Lung (tissue), 16 donors: ENCODE measurements around the gene MOV10. TPM values are rescaled to one million over a fixed set of nuclear protein-coding genes. Genes with fewer than 3 reads are reported as not detected.

Experiments
- ATAC-seq: fragments of 200-7000 bp; cut with Tn5 transposase; one replicate; pipeline ENCODE4 v1.9.1; 2020; ENCODE audit warnings: moderate number of reproducible peaks; ENCODE audit not compliant: insufficient read depth, low FRiP score
- DNase-seq, 3 donors: peaks; one replicate each; pipeline ENCODE4 v3.0.0-alpha.2; 2013 to 2017
- H3K27ac ChIP-seq, 2 donors: one replicate each; pipeline ENCODE4 v1.5.1; 2013; ENCODE audit warnings: mild to moderate bottlenecking in 2 of 2, moderate library complexity in 2 of 2, control low read depth in 1 of 2, inconsistent platforms in 1 of 2, low read depth in 1 of 2, low read length in 1 of 2
- H3K27me3 ChIP-seq, 3 donors: one replicate each; pipeline ENCODE4 v1.5.1; 2013; ENCODE audit warnings: low read length in 2 of 3; ENCODE audit not compliant: control insufficient read depth in 3 of 3, insufficient read depth in 3 of 3
- H3K36me3 ChIP-seq, 4 donors: one replicate each; pipeline ENCODE4 v1.5.1; 2013; ENCODE audit warnings: low read length in 4 of 4, mild to moderate bottlenecking in 1 of 4, moderate library complexity in 1 of 4; ENCODE audit not compliant: control insufficient read depth in 4 of 4, insufficient read depth in 4 of 4
- H3K4me1 ChIP-seq, 5 donors: one replicate each; pipeline ENCODE4 v1.5.1; 2013; ENCODE audit warnings: low read length in 5 of 5, mild to moderate bottlenecking in 2 of 5, moderate library complexity in 1 of 5; ENCODE audit not compliant: control insufficient read depth in 5 of 5, insufficient read depth in 5 of 5
- H3K4me3 ChIP-seq: one replicate; pipeline ENCODE4 v1.5.1; 2013; ENCODE audit warnings: mild to moderate bottlenecking, control low read depth, moderate library complexity
- H3K9ac ChIP-seq, 2 donors: one replicate each; pipeline ENCODE4 v1.5.1; 2013; ENCODE audit warnings: low read length in 2 of 2, control low read depth in 1 of 2; ENCODE audit not compliant: insufficient read depth in 1 of 2
- H3K9me3 ChIP-seq, 4 donors: one replicate each; pipeline ENCODE4 v1.5.1; 2013; ENCODE audit warnings: low read length in 3 of 4, mild to moderate bottlenecking in 1 of 4, moderate library complexity in 1 of 4; ENCODE audit not compliant: control insufficient read depth in 4 of 4, insufficient read depth in 3 of 4
- WGBS, 2 donors: extraction: QIAGEN DNeasy Blood & Tissue Kit; methylation state at CpG; one replicate each; pipeline ENCODE4 v1.1.7; 2013; 5-methylcytosine and 5-hydroxymethylcytosine counted together
- long read RNA-seq, 5 donors: transcript quantifications; one replicate each; lab custom pipeline, GENCODE V29; 2026
- polyA plus RNA-seq, 2 donors: library from polyadenylated mRNA; stranded (reverse); fragments of 200-250 nt; gene quantifications; one replicate each; pipeline ENCODE4 v1.2.1, GENCODE V29; 2013
- total RNA-seq, 2 donors: library from RNA; depleted of rRNA in 1 of 2; stranded (reverse); fragments of >200 nt in 1 of 2; gene quantifications; one replicate each; pipeline ENCODE4 v1.2.1, GENCODE V29; 2014 to 2021
- TF ChIP-seq, protein P1 (sequence below): IDR thresholded peaks from 2 replicates; pipeline ENCODE4 v1.5.1; 2012; ENCODE audit warnings: mild to moderate bottlenecking; ENCODE audit errors: control extremely low read depth, extremely low read depth
- donor health status: control.
- donor health status: control.
- donor health status: Bipolar disorder and iron deficiency.
- donor health status: healthy.
- donor health status: DM: yes; HTN: yes; CAD: no.

MOV10 gene, protein sequence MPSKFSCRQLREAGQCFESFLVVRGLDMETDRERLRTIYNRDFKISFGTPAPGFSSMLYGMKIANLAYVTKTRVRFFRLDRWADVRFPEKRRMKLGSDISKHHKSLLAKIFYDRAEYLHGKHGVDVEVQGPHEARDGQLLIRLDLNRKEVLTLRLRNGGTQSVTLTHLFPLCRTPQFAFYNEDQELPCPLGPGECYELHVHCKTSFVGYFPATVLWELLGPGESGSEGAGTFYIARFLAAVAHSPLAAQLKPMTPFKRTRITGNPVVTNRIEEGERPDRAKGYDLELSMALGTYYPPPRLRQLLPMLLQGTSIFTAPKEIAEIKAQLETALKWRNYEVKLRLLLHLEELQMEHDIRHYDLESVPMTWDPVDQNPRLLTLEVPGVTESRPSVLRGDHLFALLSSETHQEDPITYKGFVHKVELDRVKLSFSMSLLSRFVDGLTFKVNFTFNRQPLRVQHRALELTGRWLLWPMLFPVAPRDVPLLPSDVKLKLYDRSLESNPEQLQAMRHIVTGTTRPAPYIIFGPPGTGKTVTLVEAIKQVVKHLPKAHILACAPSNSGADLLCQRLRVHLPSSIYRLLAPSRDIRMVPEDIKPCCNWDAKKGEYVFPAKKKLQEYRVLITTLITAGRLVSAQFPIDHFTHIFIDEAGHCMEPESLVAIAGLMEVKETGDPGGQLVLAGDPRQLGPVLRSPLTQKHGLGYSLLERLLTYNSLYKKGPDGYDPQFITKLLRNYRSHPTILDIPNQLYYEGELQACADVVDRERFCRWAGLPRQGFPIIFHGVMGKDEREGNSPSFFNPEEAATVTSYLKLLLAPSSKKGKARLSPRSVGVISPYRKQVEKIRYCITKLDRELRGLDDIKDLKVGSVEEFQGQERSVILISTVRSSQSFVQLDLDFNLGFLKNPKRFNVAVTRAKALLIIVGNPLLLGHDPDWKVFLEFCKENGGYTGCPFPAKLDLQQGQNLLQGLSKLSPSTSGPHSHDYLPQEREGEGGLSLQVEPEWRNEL
- total RNA-seq (10 to 100 TPM; 37.7 to 51.3 TPM), polyA plus RNA-seq (10 to 100 TPM; 33.4 to 42.7 TPM)
- long read RNA-seq, donor 1, partial matches to known transcripts = 0 of 8 reads
- long read RNA-seq, donor 1, other reads (novel, unspliced or antisense) = 0 of 8 reads
- long read RNA-seq, donor 2, partial matches to known transcripts = 44 of 109 reads
- long read RNA-seq, donor 2, other reads (novel, unspliced or antisense) = 62 of 109 reads
- long read RNA-seq, donor 3, partial matches to known transcripts = 5 of 6 reads
- long read RNA-seq, donor 3, other reads (novel, unspliced or antisense) = 0 of 6 reads
- long read RNA-seq, donor 4, partial matches to known transcripts = 53 of 120 reads
- long read RNA-seq, donor 4, other reads (novel, unspliced or antisense) = 67 of 120 reads
- long read RNA-seq, donor 5, partial matches to known transcripts = 57 of 232 reads
- long read RNA-seq, donor 5, other reads (novel, unspliced or antisense) = 165 of 232 reads

DNA sequence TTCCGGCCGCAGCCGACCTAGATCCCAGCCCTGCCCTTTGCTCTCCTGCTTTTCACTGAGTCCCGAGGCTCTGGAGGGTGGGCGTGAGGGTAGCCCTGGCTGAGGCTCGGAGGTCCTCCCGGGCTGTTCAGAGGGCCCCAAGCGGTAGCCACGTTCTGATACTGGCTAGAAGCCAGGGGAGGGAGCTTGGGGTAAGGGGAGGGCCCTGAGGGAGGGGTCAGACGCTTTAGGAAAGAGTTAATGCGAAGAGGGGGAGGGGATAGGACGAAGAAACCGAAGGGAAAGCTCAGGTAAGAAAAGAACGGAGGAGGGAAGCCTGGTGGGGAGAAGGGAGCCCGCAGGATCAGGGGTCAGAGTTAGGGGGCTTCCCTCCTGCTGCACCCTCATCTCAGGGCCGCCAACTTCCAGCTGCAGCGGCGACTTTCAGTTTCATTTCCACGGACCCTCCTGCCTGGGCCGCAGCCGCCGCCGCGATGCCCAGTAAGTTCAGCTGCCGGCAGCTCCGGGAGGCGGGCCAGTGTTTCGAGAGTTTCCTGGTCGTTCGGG, at the start of gene MOV10:
TSS of gene MOV10 (plus strand) at position 220 of the 546 bp plus-strand sequence. CDS start at position 474, 254 bp downstream.
- ATAC-seq (peak; percentile 77), DNase-seq (peak; percentile 81 to 88 (median 88))
- Histone ChIP-seq H3K9me3 (no peaks in the 10 kb centered on the region), H3K36me3 (peaks cover 1 to 12% (median 5%) of the 10 kb centered on the region in 4 donors), H3K27ac (peak within 1 kb of the TSS; percentile 83 to 93), H3K27me3 (no peaks in the 10 kb centered on the region), H3K4me1 (peaks cover 4 to 21% (median 6%) of the 10 kb centered on the region in 5 donors), H3K9ac (peak within 1 kb of the TSS; percentile 71 to 91), H3K4me3 (peak within 1 kb of the TSS; percentile 74)
- WGBS, 2 donors = 0% methylated on average over 30 of the region's 30 CpGs
- TF ChIP-seq, protein P1, sequence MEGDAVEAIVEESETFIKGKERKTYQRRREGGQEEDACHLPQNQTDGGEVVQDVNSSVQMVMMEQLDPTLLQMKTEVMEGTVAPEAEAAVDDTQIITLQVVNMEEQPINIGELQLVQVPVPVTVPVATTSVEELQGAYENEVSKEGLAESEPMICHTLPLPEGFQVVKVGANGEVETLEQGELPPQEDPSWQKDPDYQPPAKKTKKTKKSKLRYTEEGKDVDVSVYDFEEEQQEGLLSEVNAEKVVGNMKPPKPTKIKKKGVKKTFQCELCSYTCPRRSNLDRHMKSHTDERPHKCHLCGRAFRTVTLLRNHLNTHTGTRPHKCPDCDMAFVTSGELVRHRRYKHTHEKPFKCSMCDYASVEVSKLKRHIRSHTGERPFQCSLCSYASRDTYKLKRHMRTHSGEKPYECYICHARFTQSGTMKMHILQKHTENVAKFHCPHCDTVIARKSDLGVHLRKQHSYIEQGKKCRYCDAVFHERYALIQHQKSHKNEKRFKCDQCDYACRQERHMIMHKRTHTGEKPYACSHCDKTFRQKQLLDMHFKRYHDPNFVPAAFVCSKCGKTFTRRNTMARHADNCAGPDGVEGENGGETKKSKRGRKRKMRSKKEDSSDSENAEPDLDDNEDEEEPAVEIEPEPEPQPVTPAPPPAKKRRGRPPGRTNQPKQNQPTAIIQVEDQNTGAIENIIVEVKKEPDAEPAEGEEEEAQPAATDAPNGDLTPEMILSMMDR = no peak

DNA sequence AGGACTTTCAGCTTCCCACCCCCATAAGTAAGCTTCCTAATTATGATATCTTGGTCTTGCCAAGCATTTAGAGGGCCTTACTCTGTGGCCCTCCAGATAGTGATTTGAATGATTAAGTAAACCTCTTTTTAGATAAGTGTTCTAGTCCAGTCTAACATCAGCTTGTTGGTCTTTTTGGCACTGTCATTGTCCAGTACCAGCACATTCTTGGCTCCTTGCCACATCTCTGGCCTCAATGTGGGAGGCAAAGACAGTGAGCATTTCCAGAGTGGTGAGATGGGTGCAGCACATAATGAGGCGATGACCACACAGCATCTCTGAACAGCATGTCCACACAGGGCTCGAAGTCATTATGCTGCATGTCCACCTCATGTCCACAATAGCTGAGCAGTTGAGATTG, 48.8 kb upstream of the MOV10 start:
- H3K4me3 ChIP-seq = no peak overlapping the region
- ATAC-seq = no peak
- 92 to 93% methylated on average over 2 of the region's 2 CpGs for WGBS, 2 donors
- peaks cover 3 to 28% (median 5%) of the 10 kb centered on the region in 5 donors for H3K4me1 ChIP-seq
- no peaks in the 10 kb centered on the region for H3K27me3 ChIP-seq
- no peaks in the 10 kb centered on the region for H3K9me3 ChIP-seq
- DNase-seq = no peak
- H3K9ac ChIP-seq = no peak overlapping the region
- TF ChIP-seq, protein P1 = no peak
- peaks cover 1 to 7% (median 3%) of the 10 kb centered on the region in 4 donors for H3K36me3 ChIP-seq
- peak overlapping the region in 1 of 2 donors; percentile 51 for H3K27ac ChIP-seq

DNA sequence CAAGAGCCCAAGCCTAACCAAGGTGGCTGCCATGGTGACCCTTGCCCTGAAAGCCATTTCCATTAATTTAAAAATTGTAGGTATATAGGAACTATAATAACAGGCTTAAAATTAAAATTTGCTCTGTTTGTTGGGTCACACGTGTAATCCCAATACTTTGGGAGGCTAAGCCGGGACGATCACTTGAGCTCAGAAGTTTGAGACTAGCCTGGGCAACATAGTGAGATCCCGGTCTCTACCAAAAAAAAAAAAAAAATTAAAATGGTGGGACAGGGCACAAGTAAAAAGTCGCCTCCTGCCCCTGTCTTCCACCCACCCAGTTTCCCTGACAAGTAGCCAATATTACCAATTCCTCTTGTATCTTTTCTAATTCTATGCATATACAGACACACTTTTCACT, 48.3 kb upstream of the MOV10 start:
- peak overlapping the region in 1 of 2 donors; percentile 51 for H3K27ac ChIP-seq
- no peak for DNase-seq

More for the DNA sequence above, 48.3 kb upstream of the MOV10 start:
- no peaks in the 10 kb centered on the region for H3K9me3 ChIP-seq
- TF ChIP-seq, protein P1 = no peak
- ATAC-seq = no peak
- no peaks in the 10 kb centered on the region for H3K27me3 ChIP-seq
- peaks cover 0 to 25% (median 4%) of the 10 kb centered on the region in 5 donors for H3K4me1 ChIP-seq
- no peak overlapping the region for H3K9ac ChIP-seq
- 98% methylated on average over 5 of the region's 5 CpGs for WGBS, 2 donors
- H3K4me3 ChIP-seq = no peak overlapping the region
- H3K36me3 ChIP-seq = peaks cover 3 to 7% (median 4%) of the 10 kb centered on the region in 4 donors
